HG02642 (cell line): ENCODE data around the gene TMUB1.

Experiments used
- ATAC-seq: cut with Tn5 transposase; IDR thresholded peaks from one replicate; pipeline ENCODE4 v1.9.1; 2021; ENCODE audit warnings: mild to moderate bottlenecking; ENCODE audit not compliant: unreplicated experiment, poor library complexity

TMUB1 gene

DNA sequence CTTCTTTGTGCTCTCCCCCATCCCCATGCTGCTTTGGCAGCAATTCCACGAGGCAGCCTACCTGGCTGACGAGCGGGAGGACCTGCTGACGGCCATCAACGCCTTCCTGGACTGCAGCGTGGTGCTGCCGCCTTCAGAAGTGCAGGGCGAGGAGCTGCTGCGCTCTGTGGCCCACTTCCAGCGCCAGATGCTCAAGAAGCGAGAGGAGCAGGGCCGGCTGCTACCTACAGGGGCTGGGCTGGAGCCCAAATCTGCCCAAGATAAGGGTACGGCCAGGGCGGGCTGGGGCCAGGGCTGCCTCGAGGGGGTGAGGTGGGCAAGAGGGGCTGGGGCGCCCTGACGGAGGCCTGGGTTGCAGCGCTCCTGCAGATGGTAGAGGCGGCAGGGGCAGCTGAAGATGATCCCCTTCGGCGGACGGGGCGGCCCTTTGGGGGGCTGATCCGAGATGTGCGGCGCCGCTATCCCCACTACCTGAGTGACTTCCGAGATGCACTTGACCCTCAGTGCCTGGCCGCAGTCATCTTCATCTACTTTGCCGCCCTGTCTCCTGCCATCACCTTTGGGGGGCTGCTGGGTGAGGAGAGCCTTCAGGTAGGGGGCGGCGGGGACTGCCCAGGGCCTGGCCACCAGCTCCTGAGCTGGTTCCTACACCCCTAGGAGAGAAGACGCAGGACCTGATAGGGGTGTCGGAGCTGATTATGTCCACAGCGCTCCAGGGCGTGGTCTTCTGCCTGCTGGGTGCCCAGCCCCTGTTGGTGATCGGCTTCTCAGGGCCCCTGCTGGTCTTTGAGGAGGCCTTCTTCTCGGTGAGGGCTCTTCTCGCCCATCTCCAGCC, 12.0 kb downstream of the TMUB1 start:
- no peak for ATAC-seq

DNA sequence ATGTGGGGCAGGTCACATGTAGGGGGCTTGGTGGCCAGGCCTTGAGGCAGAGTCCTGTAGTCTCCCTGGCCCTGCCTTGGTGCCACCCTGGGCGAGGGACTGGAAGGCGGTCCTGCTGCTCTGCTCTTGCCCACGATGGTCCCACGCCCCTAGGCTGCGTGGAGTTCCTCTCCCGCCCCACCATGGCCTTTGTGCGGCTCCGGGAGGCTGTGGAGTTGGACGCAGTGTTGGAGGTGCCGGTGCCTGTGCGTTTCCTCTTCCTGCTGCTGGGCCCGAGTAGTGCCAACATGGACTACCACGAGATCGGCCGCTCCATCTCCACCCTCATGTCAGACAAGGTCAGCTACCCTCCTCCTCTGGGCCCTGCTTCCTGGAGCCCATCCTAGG, 12.7 kb downstream of the TMUB1 start:
- ATAC-seq = no peak

DNA sequence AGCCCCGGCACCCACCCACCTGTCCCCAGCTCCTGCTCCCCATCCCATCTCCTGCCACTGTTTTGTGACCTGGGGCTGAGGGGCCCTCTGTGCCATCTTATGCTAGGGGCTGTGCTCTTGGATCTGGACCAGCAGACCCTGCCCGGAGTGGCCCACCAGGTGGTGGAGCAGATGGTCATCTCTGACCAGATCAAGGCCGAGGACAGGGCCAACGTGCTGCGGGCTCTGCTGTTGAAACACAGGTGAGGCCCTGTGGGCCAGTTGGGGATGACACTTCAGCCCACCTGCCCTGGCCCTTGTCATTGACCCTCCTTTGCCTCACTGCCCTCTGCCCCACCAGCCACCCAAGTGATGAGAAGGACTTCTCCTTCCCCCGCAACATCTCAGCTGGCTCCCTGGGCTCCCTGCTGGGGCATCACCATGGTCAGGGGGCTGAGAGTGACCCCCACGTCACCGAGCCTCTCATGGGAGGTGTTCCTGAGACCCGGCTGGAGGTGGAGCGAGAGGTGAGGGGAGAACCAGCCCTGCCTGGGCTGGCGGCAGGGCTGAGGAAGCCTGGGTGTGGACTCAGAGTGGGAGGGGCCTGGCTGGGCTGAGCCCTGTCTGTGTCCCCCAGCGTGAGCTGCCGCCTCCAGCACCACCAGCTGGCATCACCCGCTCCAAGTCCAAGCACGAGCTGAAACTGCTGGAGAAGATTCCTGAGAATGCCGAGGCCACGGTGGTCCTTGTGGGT, 13.3 kb downstream of the TMUB1 start:
- ATAC-seq = no peak

DNA sequence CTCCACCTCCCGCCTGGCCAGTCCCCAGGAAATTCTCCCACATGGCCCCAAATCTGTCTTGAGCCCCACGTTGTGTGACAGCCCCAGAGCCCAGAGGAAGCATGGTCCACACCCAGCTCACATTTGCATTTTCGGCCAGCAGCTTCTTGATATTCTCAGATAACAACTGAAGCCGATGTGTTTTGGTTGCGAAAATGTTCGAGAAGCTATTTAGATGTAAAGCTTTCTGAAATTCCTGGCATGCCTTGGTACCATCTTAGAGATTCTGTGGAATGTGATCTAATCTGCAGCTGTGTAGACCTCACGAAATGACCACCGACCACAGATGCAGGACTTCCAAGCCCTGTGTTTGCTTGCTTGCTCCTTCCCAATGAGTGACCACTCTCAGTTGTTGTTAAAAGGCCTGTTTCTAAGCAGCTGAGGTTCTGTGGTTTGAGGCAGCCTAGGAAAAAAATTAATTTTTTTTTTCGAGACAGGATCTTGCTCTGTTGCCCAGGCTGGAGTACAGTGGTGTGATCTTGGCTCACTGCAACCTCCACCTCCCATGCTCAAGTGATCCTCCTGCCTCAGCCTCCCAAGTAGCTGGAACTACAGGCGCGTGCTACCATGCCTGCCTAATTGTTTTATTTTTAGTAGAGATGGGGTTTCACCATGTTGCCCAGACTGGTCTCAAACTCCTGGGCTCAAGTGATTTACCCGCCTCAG, 15.1 kb downstream of the TMUB1 start:
- no peak for ATAC-seq

DNA sequence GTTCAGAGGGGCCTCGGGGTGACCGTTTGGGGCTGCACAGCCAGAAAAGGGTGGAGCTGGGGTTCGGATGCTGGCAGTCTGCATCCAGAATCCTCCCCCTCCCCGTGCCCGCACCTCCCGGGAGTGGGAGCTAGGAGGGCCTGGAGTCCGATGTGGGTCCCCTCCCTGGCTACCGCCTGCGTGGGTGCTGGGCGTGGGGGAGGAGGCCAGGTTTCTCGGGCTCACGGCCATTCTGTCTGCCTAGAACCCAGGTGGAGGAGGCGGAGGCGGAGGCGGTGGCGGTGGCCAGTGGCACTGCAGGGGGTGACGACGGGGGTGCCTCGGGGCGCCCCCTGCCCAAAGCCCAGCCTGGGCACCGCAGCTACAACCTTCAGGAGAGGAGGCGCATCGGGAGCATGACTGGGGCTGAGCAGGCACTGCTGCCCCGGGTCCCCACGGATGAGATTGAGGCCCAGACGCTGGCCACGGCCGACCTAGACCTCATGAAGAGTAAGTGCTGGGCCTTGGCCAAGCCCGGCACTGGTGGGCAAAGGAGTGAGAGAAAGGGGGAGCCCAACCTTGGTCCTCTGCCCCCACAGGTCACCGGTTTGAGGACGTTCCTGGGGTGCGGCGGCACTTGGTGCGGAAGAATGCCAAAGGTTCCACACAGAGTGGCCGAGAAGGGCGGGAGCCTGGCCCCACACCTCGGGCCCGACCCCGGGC, 16.9 kb downstream of the TMUB1 start:
- ATAC-seq = no peak

DNA sequence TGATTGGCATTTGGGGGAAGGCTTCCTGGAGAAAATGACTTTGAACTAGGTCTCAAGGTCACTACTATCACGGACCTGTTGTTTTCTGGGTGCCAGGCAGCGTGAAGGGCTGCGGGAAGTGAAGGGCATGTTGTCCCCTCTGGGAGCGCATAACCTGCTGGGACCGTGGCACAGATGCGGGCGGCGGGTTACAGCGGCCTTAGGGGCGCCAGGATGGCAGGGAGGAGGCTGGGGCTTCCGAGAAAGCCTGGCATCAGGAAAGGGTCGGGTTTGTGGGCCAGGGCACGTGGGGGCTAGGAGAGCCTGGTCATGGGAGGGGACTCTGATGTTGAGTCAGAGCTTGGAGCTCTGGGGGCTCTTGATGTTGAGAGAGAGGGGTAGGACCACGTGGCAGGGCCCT, 17.8 kb downstream of the TMUB1 start:
- ATAC-seq = no peak

DNA sequence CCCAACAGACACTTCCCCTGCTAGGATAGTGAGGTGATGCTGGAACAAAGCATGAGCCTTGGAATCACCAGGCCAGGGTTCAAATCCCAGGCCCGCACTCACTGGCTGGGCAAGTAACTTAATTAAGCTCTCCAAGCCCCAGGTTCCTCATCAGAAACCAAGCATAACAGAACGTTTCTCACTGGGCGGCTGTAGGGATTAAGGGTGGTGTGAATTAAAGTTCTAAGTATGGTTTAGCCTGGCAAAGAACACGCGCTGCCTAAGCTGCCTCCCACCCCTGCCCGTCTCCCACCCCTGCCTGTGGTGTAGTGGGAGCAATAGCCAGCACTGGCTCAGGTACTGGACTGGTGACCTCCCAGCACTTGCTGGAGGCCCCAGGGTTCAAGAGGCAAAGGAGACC, 18.3 kb downstream of the TMUB1 start:
- no peak for ATAC-seq

DNA sequence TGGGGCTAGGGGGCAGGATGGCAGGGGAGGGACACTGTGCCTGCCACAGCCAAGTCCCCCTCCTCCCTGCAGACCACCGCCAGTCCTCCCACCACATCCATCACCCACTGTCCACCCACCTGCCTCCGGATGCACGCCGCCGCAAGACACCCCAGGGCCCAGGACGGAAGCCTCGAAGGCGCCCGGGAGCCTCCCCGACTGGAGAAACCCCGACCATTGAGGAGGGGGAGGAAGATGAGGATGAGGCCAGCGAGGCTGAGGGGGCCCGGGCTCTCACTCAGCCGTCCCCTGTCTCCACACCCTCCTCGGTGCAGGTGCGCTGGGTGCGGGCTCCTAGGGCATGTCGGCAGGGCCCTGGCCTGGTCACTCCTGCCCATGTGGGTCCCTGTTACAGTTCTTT, 18.8 kb downstream of the TMUB1 start:
- ATAC-seq = no peak

DNA sequence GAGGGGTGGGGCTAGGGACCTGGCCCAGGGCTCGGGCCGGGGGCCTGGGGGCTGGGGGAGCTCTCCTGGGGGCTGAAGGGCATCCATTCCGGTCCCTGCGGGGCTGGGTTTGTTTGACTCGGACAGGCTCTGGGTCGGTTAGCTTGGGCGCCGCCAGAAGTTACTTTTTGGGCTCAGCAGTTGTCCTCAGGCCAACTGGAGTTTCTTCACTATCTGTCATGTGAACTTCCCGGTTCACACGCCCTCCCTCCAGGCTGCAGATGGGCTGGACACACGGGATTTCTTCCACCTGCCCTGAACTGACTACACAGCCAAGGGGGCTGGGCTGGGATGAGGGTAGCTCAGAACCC, 20.1 kb downstream of the TMUB1 start:
- no peak for ATAC-seq

DNA sequence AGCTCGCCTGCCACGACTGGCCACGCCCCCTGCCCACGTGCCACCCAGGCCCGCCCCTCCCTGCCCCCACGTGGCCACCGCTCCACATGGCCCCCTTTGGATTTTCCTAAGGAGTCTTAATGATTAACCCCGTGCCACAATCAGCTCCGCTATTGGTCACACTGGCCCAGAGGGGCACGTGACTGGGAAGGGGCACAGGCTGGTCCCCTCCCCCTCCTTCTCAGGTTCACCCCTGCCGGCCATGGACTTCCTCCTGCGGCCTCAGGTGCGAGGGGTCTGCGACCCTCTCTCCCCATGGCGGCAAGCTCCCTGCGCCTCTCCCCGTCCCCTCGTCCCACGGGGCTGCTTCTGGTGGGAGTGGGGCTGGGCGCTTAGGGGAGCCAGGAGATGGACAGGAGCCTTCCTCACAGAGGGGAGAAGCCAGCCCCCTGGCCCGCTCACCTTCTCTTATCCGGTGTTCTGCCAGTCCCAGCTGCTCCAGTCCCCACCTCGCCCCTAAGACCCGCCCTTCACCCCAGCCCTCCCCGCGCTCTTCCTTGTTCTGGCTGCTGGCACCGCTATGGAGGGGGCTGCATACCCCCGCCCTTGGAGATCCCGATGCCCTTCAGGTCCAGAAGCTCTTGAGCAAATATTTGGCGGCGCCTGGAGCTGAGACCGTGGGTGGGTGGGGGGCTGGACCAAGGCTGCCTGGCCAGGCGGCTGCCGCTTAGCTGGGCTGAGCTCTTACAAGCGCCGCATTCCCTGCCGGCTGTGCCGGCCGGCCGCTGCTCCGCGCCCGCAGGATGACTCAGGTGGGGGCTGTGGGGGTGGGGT, 20.7 kb downstream of the TMUB1 start:
- ATAC-seq = no peak

DNA sequence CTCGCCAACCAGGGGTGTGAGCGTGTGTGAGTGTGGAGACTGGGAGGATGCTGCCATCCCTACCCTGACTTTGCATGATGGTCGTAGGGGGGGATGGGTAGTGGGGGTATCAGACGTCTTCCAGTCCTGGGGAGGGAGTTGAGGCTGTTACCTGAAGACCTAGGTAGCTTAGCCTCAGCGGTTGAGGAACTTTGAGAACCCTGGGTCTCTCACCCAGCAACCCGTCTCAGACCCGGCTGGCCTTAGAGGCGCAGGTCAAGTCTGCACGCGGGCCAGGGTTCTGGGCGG, 21.2 kb downstream of the TMUB1 start:
- ATAC-seq = no peak

DNA sequence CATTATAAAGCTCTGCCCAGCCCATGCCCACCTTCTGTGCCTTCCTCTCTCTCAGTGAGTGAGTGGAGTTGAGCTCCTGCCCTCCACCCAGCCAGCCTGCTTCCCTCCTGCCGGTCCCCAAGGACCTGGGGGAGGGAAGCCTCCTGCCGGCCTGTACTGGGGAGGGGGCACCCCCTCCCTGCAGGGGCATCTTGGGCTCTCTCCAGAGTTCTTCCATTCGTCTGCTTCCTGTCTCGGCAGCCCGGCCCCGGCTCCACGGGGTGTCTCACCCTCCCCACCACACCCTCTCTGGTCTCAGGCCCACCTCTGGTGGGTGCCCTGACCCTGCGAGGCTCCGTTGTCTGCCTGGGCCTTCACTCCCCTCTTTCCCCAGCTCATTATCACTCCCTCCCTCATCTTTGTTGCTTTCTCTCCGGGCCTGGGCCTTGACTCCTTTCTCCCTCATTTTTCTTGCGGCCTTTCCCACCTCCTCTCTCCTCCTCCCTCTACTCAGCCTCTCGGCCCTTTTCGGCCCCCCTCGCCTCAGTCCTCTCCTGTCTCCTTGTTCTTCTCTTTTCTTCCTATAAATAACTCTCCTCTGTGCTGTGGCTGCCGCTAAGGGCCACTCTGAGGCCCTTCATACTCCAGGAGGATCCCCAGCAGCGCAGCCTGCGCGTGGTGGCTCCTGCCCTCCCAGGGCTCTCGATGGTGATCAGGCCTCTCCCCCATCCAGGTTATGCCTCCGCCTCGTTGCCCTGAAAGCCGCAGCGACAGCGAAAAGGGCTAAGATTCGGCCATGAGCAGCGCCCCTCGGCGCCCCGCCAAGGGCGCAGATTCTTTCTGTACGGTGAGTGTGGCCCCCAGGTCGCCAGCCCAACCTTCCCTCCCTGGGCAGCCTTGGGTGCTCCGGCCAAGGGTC, 21.8 kb downstream of the TMUB1 start:
- no peak for ATAC-seq

DNA sequence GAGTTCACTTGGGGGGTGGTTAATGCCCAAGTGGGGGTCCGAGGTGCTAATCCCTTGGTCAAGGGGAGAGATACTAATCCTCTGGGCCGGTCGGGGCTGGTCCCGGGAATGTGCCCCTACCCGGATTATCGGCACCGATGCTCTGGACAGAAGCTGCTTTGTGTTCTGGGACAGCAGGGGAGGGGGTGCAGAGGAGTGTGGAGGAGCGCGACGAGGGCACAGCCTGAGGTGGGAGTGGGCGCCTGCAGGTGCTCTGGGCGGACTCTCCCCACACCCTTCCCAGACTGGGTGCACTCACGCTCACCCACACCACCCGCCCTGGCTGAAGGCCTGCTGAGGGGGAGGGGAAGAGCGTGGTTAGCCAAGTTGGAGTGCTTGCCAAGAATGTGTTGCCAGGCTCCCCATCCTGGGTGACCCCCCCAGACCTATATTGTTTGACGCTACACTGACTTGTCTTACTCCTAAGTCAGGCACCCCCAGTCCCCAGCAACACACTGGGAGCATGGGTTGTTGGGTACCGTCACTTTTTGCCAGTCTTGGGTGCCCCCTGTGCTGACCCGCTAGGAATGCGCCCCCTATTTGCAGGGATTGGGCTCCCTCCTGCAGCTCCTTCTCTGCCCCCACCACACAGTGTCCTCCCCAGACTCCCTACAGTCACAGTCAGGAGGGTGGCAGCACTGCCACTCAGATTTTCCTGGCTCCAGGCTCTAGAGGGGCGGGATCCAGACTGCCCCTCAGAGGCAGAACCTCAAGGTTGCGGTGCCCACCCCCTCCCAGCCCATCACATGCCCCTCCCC, 22.7 kb downstream of the TMUB1 start:
- ATAC-seq = no peak

DNA sequence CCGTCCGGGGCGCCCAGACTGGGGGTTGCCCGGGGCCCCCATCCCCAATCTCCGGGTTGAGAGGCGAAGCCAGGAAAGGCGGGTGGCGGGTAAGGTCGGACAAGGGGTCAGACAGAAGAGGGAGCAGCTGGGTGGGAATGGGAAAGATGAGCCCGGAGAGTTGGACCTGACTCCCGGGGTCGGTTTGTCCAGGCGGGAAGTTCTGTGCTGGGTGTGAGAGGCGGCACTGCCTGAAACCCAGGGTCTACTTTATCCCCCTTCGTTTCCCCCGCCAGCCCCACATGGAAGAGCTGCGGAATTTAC, 23.2 kb downstream of the TMUB1 start:
- ATAC-seq = no peak

DNA sequence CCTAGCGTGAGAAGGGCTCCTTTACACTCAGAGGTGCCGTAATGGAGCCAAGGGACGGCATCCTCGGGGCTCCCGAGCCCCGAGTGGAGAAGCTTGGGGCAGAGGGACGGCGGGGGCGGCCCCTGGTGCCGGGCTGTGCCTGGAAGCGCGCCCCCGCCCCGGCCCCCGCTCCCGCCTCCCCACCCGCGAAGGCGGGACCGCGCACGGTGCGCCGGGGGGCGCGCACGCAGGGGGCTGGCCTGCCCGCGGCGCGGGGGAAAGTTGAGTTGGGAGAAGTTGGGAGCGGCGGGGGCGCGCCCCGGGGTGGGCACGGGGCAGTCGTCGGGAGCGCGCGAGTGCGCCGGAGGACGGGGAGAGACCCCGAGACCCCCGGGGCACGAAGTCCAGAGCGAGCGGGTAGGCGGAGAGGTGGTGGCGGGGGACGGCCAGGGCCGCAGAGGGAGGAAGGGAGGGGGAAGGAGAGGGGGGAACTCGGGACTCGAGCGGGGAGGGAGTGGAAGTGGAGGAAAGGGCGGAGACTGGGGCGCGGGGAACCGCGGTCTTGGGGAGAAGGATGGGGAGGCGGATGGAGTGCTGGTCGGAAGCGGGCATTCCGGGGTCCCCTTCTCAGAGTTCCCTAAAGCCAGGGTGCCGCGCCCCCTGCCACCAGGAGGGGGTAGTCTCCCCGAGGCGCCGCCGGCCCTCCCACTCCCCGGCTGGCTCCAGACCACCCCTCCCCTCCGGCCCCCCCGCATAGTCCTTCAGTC, 23.8 kb downstream of the TMUB1 start, which contains the start of gene SLC4A2:
Gene SLC4A2, plus strand, starts transcription at position 223 of the 746 bp plus-strand sequence. CDS start 2,399 bp downstream, outside the sequence.
- ATAC-seq = peak; percentile 32

DNA sequence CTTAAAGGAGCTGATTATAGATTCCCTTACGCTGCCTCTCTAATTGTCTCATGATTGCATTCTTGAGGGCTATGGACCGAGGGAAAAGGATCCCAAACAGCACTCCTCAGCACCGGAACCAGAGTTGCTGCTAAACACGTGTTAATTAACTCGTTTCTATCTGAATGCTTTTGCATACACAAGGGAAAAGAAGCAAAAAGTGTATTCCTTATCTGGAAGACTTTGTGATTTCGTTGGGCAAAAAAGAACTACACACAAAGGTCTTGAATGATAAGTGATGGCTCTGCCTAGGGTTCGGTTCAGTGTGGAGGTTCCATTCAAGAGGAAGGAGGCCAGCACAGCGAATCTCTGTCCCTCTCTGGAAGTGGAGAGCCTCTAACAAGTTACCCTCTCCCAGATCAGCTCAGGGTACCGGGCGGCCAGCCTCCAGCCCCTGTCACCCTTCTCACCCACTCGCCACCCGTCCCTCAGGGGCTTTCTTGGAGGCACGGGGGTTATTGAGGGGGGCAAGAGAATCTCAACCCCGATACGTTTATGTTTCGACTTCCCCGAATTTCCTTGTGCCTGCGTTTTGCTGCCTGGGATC, 24.4 kb downstream of the TMUB1 start:
- no peak for ATAC-seq

DNA sequence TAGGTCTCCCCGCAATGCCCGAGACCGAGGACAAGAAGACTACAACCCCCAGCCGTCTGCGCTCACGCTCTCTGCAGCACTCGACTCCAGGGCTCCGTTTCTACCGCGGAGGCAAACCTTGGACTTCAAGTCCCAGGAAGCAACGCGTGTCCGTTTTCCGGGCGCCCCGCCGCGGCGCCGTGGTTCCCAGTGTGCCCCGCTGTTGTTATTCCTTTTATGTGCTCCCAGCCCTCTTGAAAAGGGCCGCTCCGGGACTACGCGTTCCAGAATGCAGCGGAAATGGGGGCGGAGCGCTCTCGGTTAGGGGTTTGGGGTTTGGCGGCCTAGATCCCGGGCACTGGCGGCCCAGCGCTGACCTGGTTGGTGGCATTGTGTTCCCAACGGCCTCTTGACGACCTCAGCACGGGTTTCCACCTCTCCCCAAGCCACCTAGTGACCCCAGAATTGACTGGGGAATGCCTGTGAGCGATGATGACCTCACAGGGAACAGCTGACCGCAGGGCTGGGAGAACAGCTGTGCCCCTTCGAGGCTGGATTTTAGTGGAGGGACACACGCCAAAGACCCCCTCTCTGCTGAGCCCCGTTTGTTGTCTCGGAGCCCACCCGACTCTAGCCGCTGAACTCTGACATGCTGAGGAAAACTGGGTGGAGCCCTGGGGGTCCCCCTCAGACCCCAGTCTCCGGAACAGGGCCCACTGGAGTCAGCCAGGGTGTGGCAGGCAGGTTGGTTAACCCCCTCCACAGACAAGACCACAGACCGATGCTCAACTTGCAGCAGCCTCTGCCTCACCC, 25.1 kb downstream of the TMUB1 start:
- ATAC-seq = peak; percentile 87
